Neuronal stem cell (in vitro differentiated cells): Measurements from ENCODE around the gene TMA7.
"Not testable (repeated sequence)": the region's sequence is repeated elsewhere in the genome, so short reads cannot be mapped to it uniquely, and the experiment has no call there.

Experiments
- DNase-seq: peaks from one replicate; pipeline ENCODE4 v3.0.0-alpha.2; 2013; ENCODE audit warnings: low spot score
- H2AFZ ChIP-seq: one replicate; pipeline ENCODE4 v1.6.1; 2013; ENCODE audit warnings: mild to moderate bottlenecking, low read length, inconsistent platforms
- H2AK5ac ChIP-seq: 2 replicates; pipeline ENCODE4 v1.6.1; 2013; ENCODE audit warnings: low read depth, mild to moderate bottlenecking, inconsistent platforms, low read length, moderate library complexity, mixed read lengths
- H2BK120ac ChIP-seq: 2 replicates; pipeline ENCODE4 v1.6.1; 2013; ENCODE audit warnings: low read depth, mild to moderate bottlenecking, inconsistent platforms, low read length, moderate library complexity, mixed read lengths
- H2BK12ac ChIP-seq: one replicate; pipeline ENCODE4 v1.6.1; 2013; ENCODE audit warnings: low read length, inconsistent platforms
- H2BK15ac ChIP-seq: 2 replicates; pipeline ENCODE4 v1.6.1; 2013; ENCODE audit warnings: mild to moderate bottlenecking, low read length, inconsistent platforms, mixed read lengths
- H2BK5ac ChIP-seq: one replicate; pipeline ENCODE4 v1.6.1; 2013; ENCODE audit warnings: inconsistent platforms, mild to moderate bottlenecking, low read length, moderate library complexity
- H3K14ac ChIP-seq: one replicate; pipeline ENCODE4 v1.6.1; 2013; ENCODE audit warnings: low read length, inconsistent platforms
- H3K18ac ChIP-seq: 2 replicates; pipeline ENCODE4 v1.6.1; 2013; ENCODE audit warnings: low read length, inconsistent platforms
- H3K23ac ChIP-seq: 2 replicates; pipeline ENCODE4 v1.6.1; 2013; ENCODE audit warnings: low read depth, mild to moderate bottlenecking, mixed read lengths, low read length, inconsistent platforms; ENCODE audit not compliant: poor library complexity
- H3K27ac ChIP-seq: replicated peaks from 3 replicates; pipeline ENCODE4 v1.5.1; 2013; ENCODE audit warnings: low read length, inconsistent platforms
- H3K27me3 ChIP-seq, 3 experiments: 2 replicates each; pipeline ENCODE4 v1.6.1; 2013; ENCODE audit warnings: low read length in 3 of 3, mild to moderate bottlenecking in 2 of 3, inconsistent platforms in 1 of 3, low read depth in 1 of 3, mixed read lengths in 1 of 3, moderate library complexity in 1 of 3; ENCODE audit not compliant: control insufficient read depth in 3 of 3, insufficient read depth in 3 of 3
- H3K36me3 ChIP-seq, 2 donors: replicated peaks in 1 of 2; 2 replicates each; pipeline ENCODE4 v1.6.1; 2013; ENCODE audit warnings: low read length in 2 of 2; ENCODE audit not compliant: control insufficient read depth in 2 of 2, insufficient read depth in 2 of 2
- H3K4ac ChIP-seq: 2 replicates; pipeline ENCODE4 v1.6.1; 2013; ENCODE audit warnings: inconsistent platforms, mild to moderate bottlenecking, low read length, moderate library complexity
- H3K4me1 ChIP-seq, 2 donors: 1 replicate in 1 of 2; 2 replicates in 1 of 2; pipeline ENCODE4 v1.6.1; 2013; ENCODE audit warnings: low read length in 2 of 2, low read depth in 1 of 2; ENCODE audit not compliant: control insufficient read depth in 2 of 2, insufficient read depth in 1 of 2
- H3K4me2 ChIP-seq: one replicate; pipeline ENCODE4 v1.6.1; 2013; ENCODE audit warnings: mild to moderate bottlenecking, low read length, inconsistent platforms; ENCODE audit not compliant: insufficient read depth, poor library complexity, severe bottlenecking
- H3K4me3 ChIP-seq, 2 donors: 2 replicates each; pipeline ENCODE4 v1.5.1; 2013; ENCODE audit warnings: low read length in 2 of 2, mild to moderate bottlenecking in 2 of 2, inconsistent platforms in 1 of 2, moderate library complexity in 1 of 2
- H3K79me1 ChIP-seq: one replicate; pipeline ENCODE4 v1.6.1; 2013; ENCODE audit warnings: low read depth, mild to moderate bottlenecking, inconsistent platforms, low read length, moderate library complexity
- H3K9ac ChIP-seq: one replicate; pipeline ENCODE4 v1.6.1; 2013; ENCODE audit warnings: mild to moderate bottlenecking, low read depth, low read length, inconsistent platforms; ENCODE audit not compliant: poor library complexity
- H3K9me3 ChIP-seq, 2 donors: replicated peaks in 1 of 2; 2 replicates each; pipeline versions ENCODE3 to v1.6.1; 2013; ENCODE audit warnings: low read length in 2 of 2, mild to moderate bottlenecking in 2 of 2, inconsistent platforms in 1 of 2, low read depth in 1 of 2, mixed read lengths in 1 of 2, moderate library complexity in 1 of 2; ENCODE audit not compliant: control insufficient read depth in 2 of 2, insufficient read depth in 1 of 2
- H4K8ac ChIP-seq: one replicate; pipeline ENCODE4 v1.6.1; 2013; ENCODE audit warnings: low read depth, mild to moderate bottlenecking, inconsistent platforms, low read length, moderate library complexity
- H4K91ac ChIP-seq: one replicate; pipeline ENCODE4 v1.6.1; 2013; ENCODE audit warnings: low read length, low read depth, mild to moderate bottlenecking, inconsistent platforms; ENCODE audit not compliant: poor library complexity
- WGBS, 2 donors: extraction: QIAGEN DNeasy Blood & Tissue Kit; methylation state at CpG; one replicate each; pipeline ENCODE4 v1.1.7; 2013; ENCODE audit warnings: missing lambda C conversion rate in 2 of 2, mixed read lengths in 1 of 2; ENCODE audit not compliant: insufficient read length in 2 of 2, insufficient replicate concordance in 1 of 2; ENCODE audit errors: extremely low coverage in 2 of 2; 5-methylcytosine and 5-hydroxymethylcytosine counted together

The TMA7 gene

GRCh38 chr3:48472673-48472922 lies 32.5 kb downstream of the TMA7 start:
- no peaks in the 10 kb centered on the region for H3K27me3 ChIP-seq
- H3K4me3 ChIP-seq: peak overlapping the region; percentile 76 to 81
- peak overlapping the region; percentile 64 for H3K9ac ChIP-seq
- H2BK12ac ChIP-seq: peak overlapping the region; percentile 78
- no peaks in the 10 kb centered on the region for H3K9me3 ChIP-seq
- peaks cover 5% of the 10 kb centered on the region for H3K79me1 ChIP-seq
- peak overlapping the region; percentile 86 for H2AK5ac ChIP-seq
- H2BK120ac ChIP-seq: peak overlapping the region; percentile 73
- H4K8ac ChIP-seq: no peak overlapping the region
- peak overlapping the region; percentile 84 for H2AFZ ChIP-seq
- DNase-seq: no peak
- H3K4me1 ChIP-seq: peaks cover 11 to 14% of the 10 kb centered on the region in 2 donors
- peaks cover 14 to 31% of the 10 kb centered on the region in 2 donors for H3K36me3 ChIP-seq
- peak overlapping the region; percentile 79 for H3K27ac ChIP-seq
- WGBS, 2 donors: no CpG with 5 or more reads among the region's 5 CpGs
- peak overlapping the region; percentile 56 for H2BK5ac ChIP-seq
- peak overlapping the region; percentile 72 for H3K4me2 ChIP-seq
- H3K4ac ChIP-seq: no peak overlapping the region
- H4K91ac ChIP-seq: no peak overlapping the region
- peak overlapping the region; percentile 96 for H2BK15ac ChIP-seq
- no peak overlapping the region for H3K23ac ChIP-seq
- H3K18ac ChIP-seq: peak overlapping the region; percentile 86
- H3K14ac ChIP-seq: no peak overlapping the region

GRCh38 chr3:48472923-48473616 lies 33.0 kb downstream of the TMA7 start:
- Histone ChIP-seq H3K27me3 (no peaks in the 10 kb centered on the region), H2BK15ac (peak overlapping the region; percentile 96), H3K18ac (peak overlapping the region; percentile 86), H3K23ac (no peak overlapping the region), H4K8ac (no peak overlapping the region), H3K36me3 (peaks cover 14 to 26% of the 10 kb centered on the region in 2 donors), H2AK5ac (peak overlapping the region; percentile 86), H2AFZ (peak overlapping the region; percentile 84), H3K4ac (no peak overlapping the region), H3K27ac (peak overlapping the region; percentile 79), H4K91ac (no peak overlapping the region), H3K4me3 (peak overlapping the region; percentile 76 to 81), H2BK120ac (peak overlapping the region; percentile 73), H3K9ac (peak overlapping the region; percentile 64), H2BK5ac (peak overlapping the region; percentile 56), H3K4me2 (peak overlapping the region; percentile 72), H3K4me1 (peaks cover 11 to 14% of the 10 kb centered on the region in 2 donors), H3K9me3 (no peaks in the 10 kb centered on the region), H2BK12ac (no peak overlapping the region), H3K79me1 (peaks cover 8% of the 10 kb centered on the region), H3K14ac (no peak overlapping the region)
- DNase-seq: peak; percentile 84
- no CpG with 5 or more reads among the region's 17 CpGs for WGBS, 2 donors

- H3K79me1 ChIP-seq: peaks cover 8% of the 10 kb centered on the region
- H2AFZ ChIP-seq: peak overlapping the region; percentile 84
- H3K9me3 ChIP-seq: no peaks in the 10 kb centered on the region
- no peak overlapping the region for H3K9ac ChIP-seq
- peak overlapping the region in 1 of 2 donors; percentile 76 for H3K4me3 ChIP-seq
- peak overlapping the region; percentile 83 for H3K18ac ChIP-seq
- peak overlapping the region; percentile 72 for H3K4me2 ChIP-seq
- no peak overlapping the region for H3K14ac ChIP-seq
- DNase-seq: no peak
- H2BK120ac ChIP-seq: no peak overlapping the region
- no peak overlapping the region for H2BK12ac ChIP-seq
- H3K27ac ChIP-seq: peak overlapping the region; percentile 64
- H2BK5ac ChIP-seq: no peak overlapping the region
- WGBS, 2 donors: no CpG with 5 or more reads among the region's 5 CpGs
- H3K23ac ChIP-seq: no peak overlapping the region
- H3K4ac ChIP-seq: no peak overlapping the region
- no peak overlapping the region for H2AK5ac ChIP-seq
- no peaks in the 10 kb centered on the region for H3K27me3 ChIP-seq
- no peak overlapping the region for H2BK15ac ChIP-seq
- H3K36me3 ChIP-seq: peaks cover 9 to 21% of the 10 kb centered on the region in 2 donors
- no peak overlapping the region for H4K8ac ChIP-seq
- no peak overlapping the region for H4K91ac ChIP-seq
- peaks cover 11 to 14% of the 10 kb centered on the region in 2 donors for H3K4me1 ChIP-seq
Measured at GRCh38 chr3:48473617-48473952, 33.5 kb downstream of the TMA7 start.

- not testable (repeated sequence) for H3K4me3 ChIP-seq, H2BK120ac ChIP-seq, H3K4me2 ChIP-seq, H3K4ac ChIP-seq, H3K27ac ChIP-seq, H4K8ac ChIP-seq, H2BK12ac ChIP-seq, H3K79me1 ChIP-seq, H2AFZ ChIP-seq, H3K23ac ChIP-seq, H4K91ac ChIP-seq, H3K9ac ChIP-seq, H2BK5ac ChIP-seq, H2AK5ac ChIP-seq, H3K14ac ChIP-seq, H3K18ac ChIP-seq, DNase-seq, H3K27me3 ChIP-seq, H3K9me3 ChIP-seq, H2BK15ac ChIP-seq
- WGBS, 2 donors: no CpG with 5 or more reads among the region's 4 CpGs
- Histone ChIP-seq H3K36me3 (peaks cover 5 to 19% of the 10 kb centered on the region in 2 donors), H3K4me1 (peaks cover 11 to 14% of the 10 kb centered on the region in 2 donors)
Measured at GRCh38 chr3:48474031-48474430, 34.0 kb downstream of the TMA7 start.
